SH-SY5Y (cell line): Measurements from ENCODE around the gene PIK3R1.

Source experiments
- GATA2 ChIP-seq: IDR thresholded peaks from 2 replicates; pipeline ENCODE4 v1.6.1; 2011; ENCODE audit warnings: mild to moderate bottlenecking, low read depth, low read length
- GATA3 ChIP-seq: IDR thresholded peaks from 2 replicates; pipeline ENCODE4 v1.6.1; 2011; ENCODE audit warnings: low read depth, mild to moderate bottlenecking, low read length, moderate library complexity

DNA sequence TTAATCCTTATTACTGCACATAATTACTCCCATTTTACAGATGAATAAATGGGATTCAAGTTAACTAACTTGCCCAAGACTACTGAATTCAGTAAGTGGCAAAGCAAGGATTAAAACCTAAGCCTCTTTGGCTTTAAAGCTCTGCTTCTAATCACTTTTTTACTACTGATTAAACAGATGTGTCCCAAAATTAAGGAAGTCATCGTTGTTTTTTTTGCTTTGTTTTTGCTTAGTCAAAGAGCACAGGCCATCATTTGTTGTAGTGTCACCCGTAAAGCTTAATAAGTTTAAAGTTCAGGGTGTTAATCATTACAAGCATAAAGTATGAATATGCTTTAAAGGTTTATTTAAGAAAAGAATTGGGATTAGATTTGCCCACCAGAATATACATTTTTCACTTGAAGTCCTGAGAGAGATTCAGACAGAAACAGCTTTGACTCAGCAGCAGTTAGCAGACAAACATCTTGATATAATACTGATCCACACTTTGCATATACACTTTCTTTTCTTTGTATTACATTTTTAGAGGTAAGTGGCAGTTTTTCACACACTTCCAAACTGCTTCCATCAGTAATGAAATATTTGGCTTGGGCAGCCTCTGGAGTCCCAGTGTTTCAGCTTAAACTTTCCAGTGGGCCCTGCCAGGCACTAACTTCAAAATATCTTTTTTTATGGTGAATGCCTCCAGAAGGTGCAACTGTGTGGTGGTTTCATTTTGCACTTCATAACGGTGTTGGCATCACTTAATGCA, 52.7 kb downstream of the PIK3R1 start:
- no peak for TF ChIP-seq GATA2
- TF ChIP-seq GATA3 = no peak
